Transverse colon (tissue), 4 donors: ENCODE data around the gene ZC4H2. TPM values are rescaled to one million over a fixed set of nuclear protein-coding genes. Genes with fewer than 3 reads are reported as not detected.

Source experiments
- DNase-seq: peaks from one replicate; pipeline ENCODE4 v3.0.0-alpha.2; 2019
- H3K27ac ChIP-seq, 4 donors: fragments of 200-600 bp; sonication (generic); 2 replicates each; pipeline ENCODE4 v1.5.1; 2016 to 2018; ENCODE audit warnings: inconsistent platforms in 4 of 4
- H3K27me3 ChIP-seq: fragments of 200-600 bp; sonication (generic); 2 replicates; pipeline ENCODE4 v1.5.1; 2017; ENCODE audit warnings: inconsistent platforms
- H3K36me3 ChIP-seq, 4 donors: fragments of 200-600 bp; sonication (generic); 2 replicates each; pipeline ENCODE4 v1.5.1; 2017 to 2019; ENCODE audit warnings: inconsistent platforms in 4 of 4
- H3K4me1 ChIP-seq, 4 donors: fragments of 200-600 bp; sonication (generic); 2 replicates each; pipeline ENCODE4 v1.5.1; 2017 to 2020; ENCODE audit warnings: inconsistent platforms in 4 of 4
- H3K4me3 ChIP-seq, 4 donors: fragments of 200-600 bp; sonication (generic); 1 replicate in 1 of 4; 2 replicates in 3 of 4; pipeline versions ENCODE4 v1.5.1 to v1.6.1; 2017 to 2019; ENCODE audit warnings: inconsistent platforms in 4 of 4
- H3K9me3 ChIP-seq, 2 donors: fragments of 200-600 bp; sonication (generic); 2 replicates each; pipeline ENCODE4 v1.5.1; 2017 to 2019; ENCODE audit warnings: inconsistent platforms in 2 of 2
- CTCF ChIP-seq, 5 experiments: fragments of 200-600 bp in 3 of 5; fragments of 450-650 bp in 2 of 5; sonication (generic) in 3 of 5; IDR thresholded peaks; 1 replicate in 2 of 5; 2 replicates in 3 of 5; pipeline ENCODE4 v1.5.1; 2016 to 2017; ENCODE audit warnings: antibody characterized with exemption in 5 of 5, inconsistent platforms in 3 of 5, mild to moderate bottlenecking in 2 of 5, moderate library complexity in 1 of 5
- EP300 ChIP-seq: sonication (generic); formaldehyde crosslinking; IDR thresholded peaks from one replicate; pipeline ENCODE4 v1.6.1; 2017; ENCODE audit warnings: antibody characterized with exemption, low read depth
- POLR2A ChIP-seq: fragments of 450-650 bp; IDR thresholded peaks from one replicate; pipeline ENCODE4 v1.6.1; 2016; ENCODE audit warnings: antibody characterized with exemption, mild to moderate bottlenecking, moderate library complexity
- POLR2AphosphoS5 ChIP-seq, 3 donors: sonication (generic); formaldehyde crosslinking; IDR thresholded peaks; one replicate each; pipeline ENCODE4 v1.6.1; 2016; ENCODE audit warnings: antibody characterized with exemption in 3 of 3
- WGBS, 2 donors: methylation state at CpG; one replicate each; pipeline ENCODE4 v1.1.5; 2018; ENCODE audit warnings: low coverage in 1 of 2; 5-methylcytosine and 5-hydroxymethylcytosine counted together
- in situ Hi-C, 4 donors: fragments of 200-750 bp; cut with MboI; loops; one replicate each; pipeline versions ENCODE4 v1.15.0 to v1.15.1; 2017; ENCODE audit warnings: low sequenced_read_pairs in 3 of 4, low pct_ligation_motif_present in 1 of 4, low pct_unique_long_range_greater_than_20kb in 1 of 4
- intact Hi-C: fragments of 100-400 bp; cut with DNase I; formaldehyde crosslinking; loops from one replicate; pipeline ENCODE4 v1.15.1; 2023; ENCODE audit warnings: low total_unique reads
- total RNA-seq, 4 donors: library from RNA; depleted of rRNA; stranded (reverse); fragments of >200 nt; gene quantifications; one replicate each; pipeline ENCODE4 v1.1.0, GENCODE V29; 2016

ZC4H2 gene
- total RNA-seq, 4 donors from 2014 or later: 8.6 to 21.7 (median 12.6) TPM

GRCh38 chrX:64976673-64977040 is 407 bp upstream of the ZC4H2 start:
- peak overlapping the region in 3 of 4 donors; percentile 45 to 74 (median 53) for H3K4me3 ChIP-seq
- no peaks in the 10 kb centered on the region for H3K36me3 ChIP-seq
- 0 to 38% methylated on average over 6 to 11 of the region's 11 CpGs for WGBS, 2 donors
- DNase-seq: no peak
- in situ Hi-C loops (no loop called here), intact Hi-C loops (no loop called here)
- H3K4me1 ChIP-seq: peaks cover 0 to 5% (median 0%) of the 10 kb centered on the region in 4 donors
- no peaks in the 10 kb centered on the region for H3K27me3 ChIP-seq
- H3K9me3 ChIP-seq: no peaks in the 10 kb centered on the region
- TF ChIP-seq POLR2A (no peak), EP300 (no peak), CTCF (IDR thresholded peaks at IDR 0.05) (no peak), POLR2AphosphoS5 (IDR thresholded peaks at IDR 0.05) (no peak)
- H3K27ac ChIP-seq: peak overlapping the region in 2 of 4 donors; percentile 54 to 72

- H3K27me3 ChIP-seq: no peaks in the 10 kb centered on the region
- H3K9me3 ChIP-seq: no peaks in the 10 kb centered on the region
- intact Hi-C loops (no loop called here), in situ Hi-C loops (no loop called here)
- H3K4me1 ChIP-seq: peaks cover 0 to 5% (median 0%) of the 10 kb centered on the region in 4 donors
- H3K27ac ChIP-seq: peak overlapping the region; percentile 54 to 72 (median 58)
- peak; percentile 26 for DNase-seq
- whole genome bisulfite sequencing, 2 donors: 32% methylated on average over 24 of the region's 24 CpGs; no CpG with 5 or more reads in 1 of the 2 donors
- H3K36me3 ChIP-seq: no peaks in the 10 kb centered on the region
- peak overlapping the region; percentile 45 to 74 (median 50) for H3K4me3 ChIP-seq
- TF ChIP-seq POLR2A (no peak), EP300 (no peak), CTCF (IDR thresholded peaks at IDR 0.05) (no peak), POLR2AphosphoS5 (IDR thresholded peaks at IDR 0.05) (no peak)
Measured at GRCh38 chrX:64975491-64975890, 759 bp downstream of the ZC4H2 start.

GRCh38 chrX:64925480-64925879 is 50.8 kb downstream of the ZC4H2 start:
- in situ Hi-C loops (no loop called here), intact Hi-C loops (no loop called here)
- no peak overlapping the region for H3K27ac ChIP-seq
- H3K4me1 ChIP-seq: no peaks in the 10 kb centered on the region
- WGBS, 2 donors: 62% methylated on average over 1 of the region's 1 CpG; no CpG with 5 or more reads in 1 of the 2 donors
- H3K9me3 ChIP-seq: no peaks in the 10 kb centered on the region
- no peak overlapping the region for H3K4me3 ChIP-seq
- no peak for DNase-seq
- TF ChIP-seq POLR2AphosphoS5 (IDR thresholded peaks at IDR 0.05): no peak
- TF ChIP-seq EP300: no peak
- TF ChIP-seq CTCF (IDR thresholded peaks at IDR 0.05): no peak
- TF ChIP-seq POLR2A: no peak
- H3K27me3 ChIP-seq: no peaks in the 10 kb centered on the region
- no peaks in the 10 kb centered on the region for H3K36me3 ChIP-seq

- Histone ChIP-seq H3K27me3 (no peaks in the 10 kb centered on the region), H3K36me3 (no peaks in the 10 kb centered on the region), H3K27ac (no peak overlapping the region), H3K4me1 (no peaks in the 10 kb centered on the region), H3K4me3 (no peak overlapping the region), H3K9me3 (no peaks in the 10 kb centered on the region)
- no peak for TF ChIP-seq EP300
- TF ChIP-seq CTCF (IDR thresholded peaks at IDR 0.05): no peak
- no peak for TF ChIP-seq POLR2AphosphoS5 (IDR thresholded peaks at IDR 0.05)
- no peak for TF ChIP-seq POLR2A
- DNase-seq: no peak
- intact Hi-C loops: no loop called here
- in situ Hi-C loops: no loop called here
- 73% methylated on average over 5 of the region's 5 CpGs; no CpG with 5 or more reads in 1 of the 2 donors for WGBS, 2 donors
Measured at GRCh38 chrX:64908121-64908520, 68.1 kb downstream of the ZC4H2 start.
